GM12878 (cell line): ENCODE data around the gene RETREG1. TPM values are rescaled to one million over a fixed set of nuclear protein-coding genes. Genes with fewer than 3 reads are reported as not detected.

ENCODE experiments used
- BCLAF1 ChIP-seq: fragments of 450-650 bp; IDR thresholded peaks from 2 replicates; pipeline ENCODE4 v1.6.1; 2017; ENCODE audit warnings: antibody characterized with exemption, mild to moderate bottlenecking, moderate library complexity
- E2F8 ChIP-seq: fragments of 450-650 bp; IDR thresholded peaks from 2 replicates; pipeline ENCODE4 v1.6.1; 2018; ENCODE audit warnings: mild to moderate bottlenecking, low read depth, moderate library complexity; ENCODE audit not compliant: partially characterized antibody
- IRF4 ChIP-seq: IDR thresholded peaks from 2 replicates; pipeline ENCODE4 v1.6.1; 2011; ENCODE audit warnings: low read depth, low read length
- MAX ChIP-seq: IDR thresholded peaks from 2 replicates; pipeline ENCODE4 v1.6.1; 2012; ENCODE audit warnings: low read depth, low read length, improper control_type of control experiment
- MXI1 ChIP-seq: fragments of 150-350 bp; IDR thresholded peaks from 2 replicates; pipeline ENCODE4 v1.6.1; 2011; ENCODE audit warnings: low read depth, mild to moderate bottlenecking, inconsistent platforms, low read length, improper control_type of control experiment
- MYC ChIP-seq: IDR thresholded peaks from 2 replicates; pipeline ENCODE4 v1.6.1; 2011; ENCODE audit warnings: mild to moderate bottlenecking, low read length, moderate library complexity, inconsistent platforms; ENCODE audit not compliant: insufficient read depth, insufficient replicate concordance, insufficient read length, severe bottlenecking
- NR2F1 ChIP-seq: fragments of 450-650 bp; conservative IDR thresholded peaks from 2 replicates; pipeline ENCODE4 v1.6.1; 2017; ENCODE audit warnings: mild to moderate bottlenecking
- PAX5 ChIP-seq: IDR thresholded peaks from 2 replicates; pipeline ENCODE4 v1.6.1; 2011; ENCODE audit warnings: low read depth, low read length, borderline replicate concordance
- POLR2AphosphoS5 ChIP-seq: IDR thresholded peaks from 2 replicates; pipeline ENCODE4 v1.6.1; 2011; ENCODE audit warnings: mild to moderate bottlenecking, low read length, inconsistent platforms
- SRF ChIP-seq, 2 experiments: IDR thresholded peaks; 2 replicates each; pipeline ENCODE4 v1.6.1; 2011; ENCODE audit warnings: low read depth in 2 of 2, low read length in 2 of 2, mild to moderate bottlenecking in 1 of 2, moderate library complexity in 1 of 2
- ZSCAN29 ChIP-seq: fragments of 450-650 bp; IDR thresholded peaks from 2 replicates; pipeline ENCODE4 v1.6.1; 2017; ENCODE audit warnings: mild to moderate bottlenecking, moderate library complexity
- ZZZ3 ChIP-seq: IDR thresholded peaks from 2 replicates; pipeline ENCODE4 v1.6.1; 2011; ENCODE audit warnings: low read depth; ENCODE audit not compliant: control insufficient read depth, insufficient read length
- polyA plus RNA-seq, 11 experiments: library from polyadenylated mRNA; depleted of rRNA in 4 of 11; unstranded in 6 of 11; stranded (reverse) in 5 of 11; fragments of >200 nt; fragmentation: Nextera tagmentation in 4 of 11; fragmentation: Illumina TruSeq in 1 of 11; extraction: Ambion mirVana in 4 of 11; extraction: Trizol in 1 of 11; gene quantifications; 1 replicate in 1 of 11; 2 replicates in 10 of 11; pipeline versions ENCODE4 v1.2.1 to v1.2.3, GENCODE V29; 2011 to 2016; ENCODE audit warnings: inconsistent platforms in 2 of 11, missing spikeins in 2 of 11, low read depth in 1 of 11
- total RNA-seq, 4 experiments: library from RNA; depleted of rRNA in 3 of 4; stranded (reverse); fragments of >200 nt in 3 of 4; fragmentation: Illumina TruSeq in 1 of 4; extraction: Trizol in 1 of 4; gene quantifications; 2 replicates each; pipeline versions ENCODE4 v1.2.1 to v1.2.3, GENCODE V29; 2013 to 2021

The RETREG1 gene
- total and polyA plus RNA-seq, 10 of the 15 experiments (the other 5 are each of a cell fraction or from before 2014, with no cell fraction given): 3.9 to 8.9 (median 6.4) TPM

- no peak for TF ChIP-seq BCLAF1
- TF ChIP-seq MAX: no peak
- TF ChIP-seq ZSCAN29: no peak
- no peak for TF ChIP-seq SRF (IDR thresholded peaks at IDR 0.05; ENCODE audit: low read depth in 2 of 2, low read length in 2 of 2)
- TF ChIP-seq NR2F1: no peak
- no peak for TF ChIP-seq ZZZ3
- TF ChIP-seq MYC: no peak
- TF ChIP-seq IRF4: no peak
- no peak for TF ChIP-seq POLR2AphosphoS5
- TF ChIP-seq PAX5: no peak
- no peak for TF ChIP-seq MXI1
- TF ChIP-seq E2F8: no peak
- TF ChIP-seq, all 136 proteins: peak for 3
Observed at GRCh38 chr5:16489322-16489791, 127.4 kb downstream of the RETREG1 start (continued).
